NCI-H510A (cell line): Measurements from ENCODE around the gene SESN1.

Experiments used
- DNase-seq: peaks from one replicate; lab custom pipeline; 2025; lab: John Stamatoyannopoulos, UW

SESN1 gene

DNA sequence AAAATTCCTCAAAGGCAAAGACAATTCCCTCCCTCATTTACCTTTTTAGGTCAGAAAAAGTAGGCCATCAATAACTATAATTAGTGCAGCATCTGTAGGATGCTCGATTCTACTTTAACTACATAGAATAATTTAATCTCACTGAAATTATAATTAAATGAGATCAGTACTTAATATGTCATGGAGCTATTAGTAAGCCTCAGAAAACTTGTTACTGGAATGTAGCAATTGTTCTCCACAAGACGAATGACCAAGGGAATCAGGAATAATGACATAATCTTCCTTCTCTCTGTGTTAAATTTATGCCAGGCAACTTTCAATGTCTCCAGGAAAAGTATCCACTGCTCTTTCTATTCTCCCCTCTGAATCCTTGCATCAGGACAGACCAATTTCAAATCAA, 34.1 kb downstream of the SESN1 start:
- DNase-seq: no peak

DNA sequence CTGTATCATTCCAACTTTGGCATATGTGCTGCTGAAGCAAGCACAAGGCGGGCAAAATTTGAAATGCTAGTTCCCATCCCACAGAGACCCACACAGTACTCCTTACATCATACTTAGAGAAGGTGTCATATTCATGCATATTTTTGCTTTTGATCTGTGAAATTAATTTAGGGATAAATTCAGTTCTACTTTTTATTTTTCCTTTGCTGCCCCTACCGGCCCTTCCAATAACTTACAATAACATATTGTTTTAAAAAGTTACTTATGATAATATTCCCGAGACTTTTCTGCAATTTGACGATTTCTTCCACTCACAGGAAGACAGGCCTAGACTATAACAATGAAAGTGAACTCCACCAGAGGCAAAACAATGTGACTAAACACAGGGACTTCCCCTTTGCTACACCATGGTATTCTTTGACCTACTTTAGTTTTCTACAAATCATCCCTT, 35.0 kb downstream of the SESN1 start:
- no peak for DNase-seq

DNA sequence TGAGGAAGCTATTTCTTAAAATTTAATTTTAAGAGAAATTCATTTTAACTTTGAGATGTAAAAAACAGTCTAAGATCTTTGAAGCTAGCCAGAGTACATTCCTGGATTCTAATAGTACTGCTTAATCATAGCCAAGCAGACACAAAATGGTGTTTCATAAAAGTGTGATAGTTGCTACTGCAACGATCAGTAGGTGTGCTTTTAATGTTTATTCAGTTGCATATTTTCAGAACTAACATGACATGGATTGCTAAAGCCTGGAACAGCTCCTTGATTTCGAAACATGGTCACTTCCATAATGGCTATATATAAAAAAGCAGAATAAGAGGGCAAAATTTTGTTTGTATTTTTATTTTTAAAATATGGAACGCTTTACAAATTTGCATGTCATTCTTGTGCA, 35.5 kb downstream of the SESN1 start:
- DNase-seq: no peak

DNA sequence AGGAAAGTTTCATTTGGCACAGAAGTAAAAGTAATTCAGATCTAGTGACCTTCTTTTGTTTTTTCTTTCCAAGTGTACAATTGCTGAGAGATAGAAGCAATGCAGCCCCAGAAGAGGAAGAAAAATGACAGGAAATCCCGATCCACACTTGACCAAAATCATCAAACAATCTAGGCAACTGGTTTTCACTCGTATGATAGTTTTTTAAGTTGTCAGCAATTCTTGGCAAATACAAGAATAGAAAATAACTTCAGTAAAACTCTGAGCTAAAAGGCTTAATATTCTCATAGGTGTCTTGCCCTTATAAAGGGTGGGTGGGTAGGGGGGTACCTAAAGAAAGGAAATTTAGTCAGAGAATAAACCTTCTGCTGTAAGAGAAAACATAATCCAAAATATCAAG, 36.0 kb downstream of the SESN1 start:
- DNase-seq: no peak

DNA sequence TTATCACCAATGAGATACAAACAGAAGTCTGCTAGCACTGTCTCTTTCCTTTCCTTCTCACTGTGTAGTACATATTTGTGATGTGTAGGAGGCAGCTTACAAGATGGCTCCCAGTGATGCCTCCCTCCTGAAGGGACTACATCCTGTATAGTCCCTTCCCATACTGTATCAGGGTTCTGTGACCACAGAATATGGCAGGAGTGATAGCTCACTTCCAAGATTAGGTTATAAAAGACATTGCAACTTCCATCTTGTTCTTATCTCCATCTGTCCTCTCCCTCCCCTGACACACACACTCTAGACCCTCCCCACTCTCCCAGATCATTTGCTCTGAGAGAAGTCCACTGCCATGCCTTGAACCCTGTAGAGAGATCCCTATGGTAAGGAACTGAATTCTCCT, 38.0 kb downstream of the SESN1 start:
- no peak for DNase-seq

DNA sequence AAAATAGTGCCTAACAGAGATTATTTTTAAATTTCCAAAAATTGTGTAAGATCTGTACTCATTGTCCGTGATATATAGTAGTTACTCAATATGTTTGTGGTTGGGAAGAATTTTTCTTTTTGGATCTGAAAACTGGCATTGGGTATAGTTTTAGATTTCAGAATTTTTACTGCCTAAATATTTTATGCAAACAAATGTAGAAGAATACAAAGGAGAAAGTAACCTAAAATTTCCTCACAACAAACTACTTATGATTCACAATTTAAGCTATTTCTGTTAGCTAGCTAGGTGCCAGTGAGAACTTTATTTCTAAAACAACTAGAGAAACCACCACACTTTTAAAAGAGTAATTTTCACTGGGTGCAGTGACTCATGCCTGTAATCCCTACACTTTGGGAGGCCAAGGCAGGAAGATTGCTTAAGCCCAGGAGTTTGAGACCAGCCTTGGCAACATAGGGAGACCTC, 38.8 kb downstream of the SESN1 start:
- no peak for DNase-seq

DNA sequence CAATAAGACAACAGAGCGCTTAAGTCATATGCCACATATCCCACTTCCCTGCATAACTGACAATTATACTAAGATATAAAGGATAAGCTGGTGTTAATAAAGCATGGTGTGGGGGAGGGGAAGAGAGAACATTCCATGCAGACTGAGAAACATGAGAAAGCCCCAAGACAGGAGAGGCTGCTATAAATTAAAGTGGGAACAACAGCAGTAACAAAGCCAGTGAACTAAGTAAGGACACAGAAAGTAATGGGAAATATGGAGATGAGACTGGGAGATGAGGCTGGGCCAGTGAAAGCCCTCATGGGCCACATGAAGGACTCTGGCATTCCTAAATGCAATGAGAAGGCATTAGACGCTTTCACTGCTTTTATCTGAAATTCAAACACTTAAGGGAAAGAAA, 41.3 kb downstream of the SESN1 start:
- DNase-seq: no peak

DNA sequence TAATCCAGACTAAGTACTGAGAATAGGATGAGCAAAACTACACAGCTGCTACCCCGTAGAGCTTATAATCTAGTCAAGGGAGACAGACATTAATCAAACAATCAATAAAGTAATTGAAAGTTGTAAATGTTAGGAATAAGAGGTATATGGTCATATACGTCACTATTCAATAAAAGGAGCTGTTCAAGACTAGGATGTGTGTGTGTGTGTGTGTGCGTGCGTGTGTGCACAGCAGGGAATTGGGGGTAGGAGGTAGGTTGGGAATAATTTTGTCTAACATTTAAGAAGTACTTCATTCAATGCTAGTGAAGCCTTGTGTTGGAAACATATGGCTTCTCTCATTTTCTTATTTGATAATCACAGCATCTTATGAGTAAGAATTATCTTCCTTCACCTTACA, 41.8 kb downstream of the SESN1 start:
- no peak for DNase-seq

DNA sequence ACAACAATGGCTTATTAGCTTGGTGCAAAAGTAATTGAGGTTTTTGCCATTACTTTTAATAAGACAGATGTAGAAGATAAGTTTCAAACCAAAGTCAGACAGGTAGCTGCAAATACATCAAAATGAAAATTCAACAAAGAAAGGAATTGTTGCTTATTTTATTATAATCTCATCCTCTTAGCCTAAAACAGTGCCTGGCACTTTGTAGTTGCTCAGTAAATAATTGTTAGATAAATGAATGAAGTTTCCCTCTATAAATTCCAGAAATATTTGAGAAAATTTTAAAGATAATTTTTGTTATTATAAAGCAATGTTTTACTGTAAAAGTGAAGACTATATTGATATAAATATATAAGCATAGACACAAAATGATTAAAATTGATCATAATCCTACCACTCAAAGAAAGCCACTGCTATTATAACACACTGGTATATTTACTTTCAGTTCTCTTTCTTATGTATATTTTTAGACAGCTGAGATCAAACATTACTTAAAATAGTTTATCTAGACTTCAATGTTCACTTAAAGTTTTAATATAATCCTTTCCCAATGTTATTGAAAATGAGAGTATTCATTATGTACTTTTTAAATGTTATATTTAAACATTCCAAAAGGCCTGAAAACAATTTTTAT, 42.5 kb downstream of the SESN1 start:
- no peak for DNase-seq

DNA sequence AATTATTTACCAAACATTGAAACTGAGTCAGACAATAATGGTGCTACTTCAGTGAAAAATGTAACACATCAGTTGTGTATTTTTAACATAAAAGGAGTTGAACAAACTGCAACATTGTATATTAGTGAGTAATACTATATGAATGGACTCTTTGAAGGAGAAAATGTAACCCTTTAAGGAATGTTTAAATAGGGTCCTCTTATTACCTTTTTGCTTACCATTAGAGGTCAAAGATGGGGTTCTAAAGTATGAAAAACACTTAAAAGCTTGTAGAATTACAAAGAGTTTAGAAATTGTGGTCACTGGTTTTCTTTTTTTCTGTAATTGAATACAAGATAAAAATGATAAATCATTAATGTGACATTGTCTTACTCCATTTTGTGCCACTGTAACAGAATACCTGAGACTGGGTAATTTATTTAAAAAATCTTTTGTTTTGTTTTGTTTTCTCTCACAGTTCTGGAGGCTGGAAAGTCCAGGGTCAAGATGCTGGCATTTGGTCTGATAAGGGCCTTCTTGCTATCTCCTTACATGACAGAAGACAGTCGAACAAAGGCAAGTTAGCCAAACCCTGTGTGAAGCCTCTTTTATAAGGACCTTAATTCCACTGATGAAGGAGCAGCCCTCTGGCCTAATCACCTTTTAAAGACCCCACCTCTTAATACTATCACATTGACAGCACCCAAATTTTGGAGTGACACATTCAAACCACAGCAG, 43.2 kb downstream of the SESN1 start:
- no peak for DNase-seq

DNA sequence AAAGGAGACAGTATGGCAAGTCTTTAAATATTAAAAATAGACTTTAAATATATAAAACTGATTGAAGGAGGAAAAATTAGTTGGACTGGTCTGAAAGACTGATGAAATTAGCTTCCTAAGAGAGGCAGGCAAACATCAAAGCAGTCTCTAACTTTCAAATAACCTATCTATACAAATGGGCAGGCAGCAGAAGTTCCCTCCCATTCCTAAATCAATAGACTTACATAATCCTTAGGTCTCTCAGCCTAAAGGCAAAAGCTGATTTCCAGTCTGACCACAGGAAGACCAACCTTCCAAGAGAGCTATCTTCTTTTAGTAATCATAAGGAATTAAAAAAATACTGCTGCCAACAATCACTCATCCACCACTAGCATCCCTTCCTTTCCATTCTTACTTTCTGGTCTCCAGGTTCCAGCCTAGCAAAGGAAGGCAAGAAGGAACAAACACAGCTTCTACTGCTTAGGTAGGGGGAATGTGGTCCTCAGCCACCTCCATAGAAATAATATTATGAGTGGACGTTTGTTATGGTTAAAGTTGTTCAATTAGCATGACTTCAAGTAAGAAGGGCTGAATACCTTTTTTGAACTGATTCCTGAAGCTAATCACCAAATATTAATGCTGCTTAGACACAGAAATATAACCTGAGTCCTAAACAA, 44.1 kb downstream of the SESN1 start:
- no peak for DNase-seq

DNA sequence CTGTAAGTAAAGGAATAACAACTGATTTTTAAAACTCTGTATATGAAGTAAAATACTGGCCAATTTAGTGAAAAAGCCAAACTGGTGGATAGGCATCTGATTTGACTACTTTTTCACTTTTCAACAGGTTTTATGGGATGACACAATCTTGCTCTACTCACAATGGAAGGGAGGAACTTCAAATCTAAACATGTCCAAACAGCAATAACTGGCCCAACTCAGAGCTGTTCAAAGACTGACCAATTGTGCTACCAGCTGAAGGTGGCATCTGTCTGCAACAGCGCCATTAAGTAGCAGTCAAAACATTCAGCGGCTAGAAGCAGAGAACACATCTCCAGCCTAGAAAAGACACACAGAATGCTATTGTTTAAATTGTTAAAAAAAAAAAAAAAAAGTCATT, 44.6 kb downstream of the SESN1 start:
- DNase-seq: no peak

DNA sequence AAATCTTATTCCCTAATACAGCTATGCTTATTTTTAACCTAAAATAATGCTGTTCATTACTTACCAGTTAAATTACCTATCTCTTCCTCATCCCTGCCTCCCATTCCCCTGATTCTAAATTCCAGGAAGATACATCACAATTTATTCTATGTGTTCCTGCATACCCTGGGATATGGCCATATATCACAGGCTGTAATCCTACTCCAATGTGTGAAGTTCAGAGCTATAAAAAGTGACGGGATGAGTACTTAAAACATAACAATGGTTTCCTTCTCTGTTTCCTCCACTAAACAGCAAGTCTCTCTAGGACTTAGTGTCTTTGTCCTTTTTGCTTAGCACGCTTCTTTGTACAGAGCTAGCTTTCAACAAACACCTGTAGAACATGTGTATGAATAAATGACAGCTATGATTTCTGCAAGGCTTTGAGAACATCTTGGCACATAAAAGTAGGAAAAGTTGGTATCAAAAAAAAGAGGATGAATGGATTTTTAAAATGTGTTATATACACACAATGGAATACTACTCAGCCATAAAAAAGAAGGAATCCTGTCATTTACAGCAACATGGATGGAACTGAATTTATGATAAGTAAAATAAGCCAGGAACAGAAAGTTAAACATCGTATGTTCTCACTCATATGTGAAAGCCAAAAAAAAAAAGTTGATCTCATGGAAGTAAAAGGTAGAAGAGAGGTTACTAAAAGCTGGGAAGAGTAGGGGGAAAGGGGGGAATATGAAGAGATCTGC, 45.8 kb downstream of the SESN1 start:
- no peak for DNase-seq

DNA sequence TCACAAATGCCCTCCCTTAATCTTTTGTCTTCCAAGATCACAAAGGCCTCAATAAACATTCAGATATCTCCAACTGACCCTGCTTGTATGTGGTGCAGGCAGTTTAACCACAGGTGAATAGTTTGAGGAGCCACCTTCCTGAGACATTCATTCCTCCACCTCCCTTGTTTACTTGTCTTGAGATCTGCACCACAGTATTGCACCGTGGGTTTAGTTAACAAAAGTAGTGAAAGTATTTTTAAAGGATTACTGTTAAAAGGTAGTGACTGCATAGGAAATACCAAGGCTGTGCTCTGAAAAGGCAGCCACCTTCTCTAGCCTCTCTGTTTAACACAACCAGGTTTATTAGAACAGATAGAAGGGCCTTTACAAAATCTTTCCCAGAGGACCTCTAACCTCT, 46.5 kb downstream of the SESN1 start:
- DNase-seq: no peak

DNA sequence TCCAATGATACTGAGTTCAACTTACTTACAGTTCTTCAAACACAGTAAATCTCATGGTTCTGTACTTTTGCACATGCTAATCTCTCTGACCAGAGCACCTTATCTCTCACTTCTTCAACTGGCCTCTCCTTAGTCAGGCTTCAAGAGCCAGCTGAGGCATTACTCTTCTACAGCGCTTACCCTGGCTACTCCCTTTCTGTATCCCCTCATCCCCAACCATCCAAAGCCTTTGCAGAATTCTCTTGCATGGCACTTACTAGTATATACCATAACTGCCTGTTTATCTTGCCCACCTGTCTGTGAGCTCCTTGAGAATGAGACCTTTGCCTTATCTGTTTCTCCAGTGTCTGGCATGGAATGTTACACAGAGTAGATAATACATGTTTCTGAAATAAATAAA, 49.2 kb downstream of the SESN1 start:
- DNase-seq: no peak

DNA sequence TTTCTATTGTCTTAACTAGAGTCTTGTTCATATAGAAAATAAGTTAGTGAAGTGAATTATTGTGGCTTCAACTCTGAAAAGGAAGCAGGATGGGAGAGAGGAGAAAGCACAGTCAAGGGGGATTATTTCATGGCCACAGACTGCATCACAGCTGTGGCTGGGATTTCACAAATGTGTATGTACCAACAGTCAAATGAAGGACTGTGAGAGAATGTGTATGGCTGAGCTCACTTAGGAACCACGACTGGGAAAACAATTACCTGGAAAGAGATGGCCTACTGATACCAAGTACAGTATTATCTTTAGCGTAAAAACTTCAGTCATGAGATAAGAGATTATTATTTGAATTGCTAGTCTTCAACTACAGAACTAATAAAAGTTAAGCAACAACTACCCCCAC, 54.9 kb downstream of the SESN1 start:
- DNase-seq: no peak

DNA sequence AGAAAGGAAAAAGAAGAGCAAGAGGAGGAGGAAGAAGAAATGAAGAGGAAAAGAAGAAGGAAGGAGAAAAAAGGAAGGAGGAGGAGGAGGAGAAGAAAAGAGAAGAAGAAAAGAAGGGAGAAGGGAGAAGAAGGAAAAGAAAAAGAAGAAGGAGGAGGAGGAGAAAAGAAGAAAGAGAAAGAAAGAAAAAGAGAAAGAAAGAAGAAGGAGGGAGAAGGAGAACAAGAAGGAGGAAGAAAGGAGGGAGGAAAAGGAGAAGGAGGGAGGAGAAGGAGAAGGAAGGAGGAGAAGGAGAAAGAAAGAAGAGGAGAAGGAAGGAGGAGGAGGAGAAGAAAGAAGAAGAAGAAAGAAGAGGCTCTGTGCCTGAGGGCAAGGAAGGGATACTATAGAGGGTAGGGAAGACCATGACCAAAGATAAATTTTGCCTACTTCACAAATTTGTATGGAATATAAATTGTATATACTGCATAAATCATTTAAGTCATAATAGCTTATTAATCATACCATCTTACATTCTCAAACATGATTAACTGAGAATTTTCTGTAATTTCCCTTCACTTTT, 55.7 kb downstream of the SESN1 start:
- no peak for DNase-seq

DNA sequence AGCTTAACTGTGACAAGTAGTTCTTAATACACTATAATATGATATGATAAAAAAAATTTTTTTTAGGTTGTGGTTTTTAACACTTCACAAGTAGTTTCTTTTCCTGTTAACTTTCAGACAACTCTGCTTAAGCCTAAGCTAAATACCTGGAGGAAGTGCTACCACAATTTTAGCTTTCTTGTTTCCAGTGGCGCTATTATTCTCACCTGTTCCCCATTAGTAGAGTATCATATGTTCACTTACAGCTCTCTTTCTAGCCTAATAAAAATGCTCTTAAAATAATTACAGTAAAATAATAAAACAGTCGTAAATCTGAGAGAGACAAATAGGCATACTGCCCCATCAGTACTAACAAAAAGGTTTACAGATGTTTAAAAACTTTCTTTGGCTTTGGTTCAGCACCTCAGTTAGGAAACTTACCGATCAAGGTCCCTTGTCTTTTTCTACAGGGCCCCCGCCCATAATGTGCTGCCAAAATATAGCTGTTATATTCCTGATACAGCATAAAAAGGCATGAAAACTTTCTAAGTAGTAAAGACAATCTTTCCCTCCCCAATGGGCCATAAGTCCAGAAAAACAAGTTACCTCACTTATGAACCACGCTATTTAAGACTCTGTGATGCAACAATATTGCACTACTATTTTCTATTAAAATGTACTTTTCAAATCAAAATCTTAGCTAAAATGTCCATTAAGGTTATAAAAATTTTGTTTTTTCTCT, 57.9 kb downstream of the SESN1 start:
- DNase-seq: no peak

DNA sequence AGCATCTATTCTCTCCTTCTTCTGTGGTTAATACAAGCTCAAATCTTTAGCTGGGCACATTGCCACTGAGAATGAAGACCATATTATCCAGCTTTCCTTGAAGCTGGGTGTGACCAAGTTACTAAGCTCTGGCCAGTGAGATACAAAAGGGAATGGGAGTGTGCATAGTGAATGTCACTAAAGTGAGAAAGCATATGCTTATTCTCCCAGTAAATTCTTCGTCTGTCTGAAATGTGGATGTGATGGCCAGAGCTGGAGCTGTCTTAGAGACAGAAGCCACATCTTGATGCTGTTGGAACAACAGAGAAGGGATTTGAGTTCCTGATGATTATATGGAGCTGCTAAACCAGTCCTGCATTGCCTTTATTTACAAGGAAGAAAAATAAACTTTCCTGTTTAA, 60.1 kb downstream of the SESN1 start:
- DNase-seq: no peak

DNA sequence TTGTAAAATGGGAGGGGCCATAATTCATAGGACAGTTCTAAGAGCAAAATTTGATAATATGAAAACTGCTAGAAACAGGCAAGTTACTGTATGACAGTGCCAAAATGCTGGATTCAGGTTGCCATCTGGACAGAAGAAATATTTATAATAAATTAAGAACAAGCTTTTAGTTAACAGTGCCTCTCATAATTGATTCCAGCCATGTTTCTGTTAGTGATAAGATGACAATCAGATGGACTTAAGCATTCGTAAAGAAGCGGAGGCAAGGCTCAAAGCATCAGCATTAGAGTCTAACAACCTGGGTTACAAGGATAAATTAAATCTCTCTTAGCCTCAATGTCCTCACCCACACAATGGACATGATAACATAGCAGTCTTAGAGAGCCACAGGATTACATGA, 61.0 kb downstream of the SESN1 start:
- no peak for DNase-seq

DNA sequence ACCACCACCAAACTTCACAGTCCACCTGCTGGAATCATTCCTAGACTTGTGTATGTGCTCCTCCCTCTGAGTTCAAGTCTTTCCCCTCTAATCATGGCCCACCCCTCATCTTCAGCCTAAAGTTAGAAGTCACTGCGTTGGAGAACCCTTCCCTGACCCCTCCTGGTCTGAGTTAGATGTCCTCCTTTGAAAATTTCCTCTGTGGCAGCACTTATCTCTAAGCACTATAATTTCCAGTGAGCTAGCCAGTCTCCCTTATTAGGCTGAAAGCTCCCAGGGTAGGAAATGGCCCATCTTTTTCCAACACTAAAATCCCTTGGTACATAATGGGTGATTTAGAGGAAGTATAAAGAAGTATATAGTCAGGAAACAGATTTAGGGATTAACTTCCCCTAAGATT, 63.2 kb downstream of the SESN1 start:
- DNase-seq: no peak

DNA sequence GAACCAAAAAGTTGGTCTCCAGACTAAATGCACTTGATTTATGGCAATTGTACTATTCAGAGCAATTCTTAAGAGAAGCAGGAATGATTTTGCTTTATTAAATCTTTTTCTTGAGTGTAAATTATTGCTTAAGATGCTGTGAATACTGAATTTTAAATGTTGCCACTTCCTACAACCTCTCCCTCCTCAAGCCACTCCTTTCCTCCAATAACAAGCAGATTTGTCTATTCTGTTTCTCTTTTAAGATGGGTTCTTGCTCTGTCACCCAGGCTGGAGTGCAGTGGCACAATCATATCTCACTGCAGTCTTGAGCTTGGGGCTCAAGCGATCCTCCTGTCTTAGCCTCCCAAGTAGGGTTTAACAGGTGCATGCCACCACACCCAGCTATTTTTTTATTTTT, 65.3 kb downstream of the SESN1 start:
- DNase-seq: no peak
